GM12874 (cell line): ENCODE data around the gene PFDN4.

Experiments used
- TF ChIP-seq, protein P1 (sequence below): IDR thresholded peaks from 2 replicates; pipeline ENCODE4 v1.5.1; 2011; ENCODE audit warnings: low read depth, mild to moderate bottlenecking, control low read depth, low read length, moderate library complexity; ENCODE audit not compliant: insufficient read depth

PFDN4 gene

GRCh38 chr20:54223285-54223684 is 15.4 kb downstream of the PFDN4 start:
- TF ChIP-seq, protein P1, sequence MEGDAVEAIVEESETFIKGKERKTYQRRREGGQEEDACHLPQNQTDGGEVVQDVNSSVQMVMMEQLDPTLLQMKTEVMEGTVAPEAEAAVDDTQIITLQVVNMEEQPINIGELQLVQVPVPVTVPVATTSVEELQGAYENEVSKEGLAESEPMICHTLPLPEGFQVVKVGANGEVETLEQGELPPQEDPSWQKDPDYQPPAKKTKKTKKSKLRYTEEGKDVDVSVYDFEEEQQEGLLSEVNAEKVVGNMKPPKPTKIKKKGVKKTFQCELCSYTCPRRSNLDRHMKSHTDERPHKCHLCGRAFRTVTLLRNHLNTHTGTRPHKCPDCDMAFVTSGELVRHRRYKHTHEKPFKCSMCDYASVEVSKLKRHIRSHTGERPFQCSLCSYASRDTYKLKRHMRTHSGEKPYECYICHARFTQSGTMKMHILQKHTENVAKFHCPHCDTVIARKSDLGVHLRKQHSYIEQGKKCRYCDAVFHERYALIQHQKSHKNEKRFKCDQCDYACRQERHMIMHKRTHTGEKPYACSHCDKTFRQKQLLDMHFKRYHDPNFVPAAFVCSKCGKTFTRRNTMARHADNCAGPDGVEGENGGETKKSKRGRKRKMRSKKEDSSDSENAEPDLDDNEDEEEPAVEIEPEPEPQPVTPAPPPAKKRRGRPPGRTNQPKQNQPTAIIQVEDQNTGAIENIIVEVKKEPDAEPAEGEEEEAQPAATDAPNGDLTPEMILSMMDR, result no peak

DNA sequence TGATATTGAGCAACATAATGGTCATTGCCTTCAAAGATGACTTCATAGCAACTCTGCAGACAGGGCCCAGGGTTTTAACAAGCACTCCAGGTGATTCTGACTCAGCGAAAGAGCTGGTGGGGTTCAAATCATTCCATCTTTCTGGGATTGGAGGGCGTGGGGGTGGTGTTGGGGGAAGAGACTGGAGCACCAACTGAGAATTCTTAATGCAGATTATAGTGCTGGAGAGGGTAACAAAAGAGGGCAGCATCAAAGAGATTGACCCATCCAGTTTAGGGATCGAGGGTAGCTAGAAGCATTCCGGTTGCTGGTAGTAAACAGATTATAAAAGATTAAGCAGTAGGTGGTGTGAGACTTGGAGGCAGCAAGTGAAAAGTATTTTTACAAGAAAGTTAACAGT is 15.9 kb downstream of the PFDN4 start:
- TF ChIP-seq, protein P1, result no peak

- TF ChIP-seq, protein P1, result no peak
These were observed 19.4 kb downstream of the PFDN4 start for GRCh38 chr20:54227241-54227640.

DNA sequence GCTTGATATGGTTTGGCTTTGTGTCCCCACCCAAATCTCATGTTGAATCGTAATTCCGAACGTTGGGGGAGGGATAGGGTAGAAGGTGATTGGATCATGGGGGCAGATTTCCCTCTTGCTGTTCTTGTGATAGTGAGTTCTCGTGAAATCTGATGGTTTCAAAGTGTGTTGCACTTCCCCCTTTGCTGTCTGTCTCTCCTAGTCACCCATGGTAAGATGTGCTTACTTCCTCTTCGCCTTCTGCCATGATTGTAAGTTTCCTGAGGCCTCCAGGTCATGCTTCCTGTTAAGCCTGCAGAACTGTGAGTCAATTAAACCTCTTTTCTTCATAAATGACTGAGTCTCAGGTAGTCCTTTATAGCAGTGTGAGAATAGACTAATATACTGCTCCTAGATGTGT is 19.9 kb downstream of the PFDN4 start:
- TF ChIP-seq, protein P1, result no peak

DNA sequence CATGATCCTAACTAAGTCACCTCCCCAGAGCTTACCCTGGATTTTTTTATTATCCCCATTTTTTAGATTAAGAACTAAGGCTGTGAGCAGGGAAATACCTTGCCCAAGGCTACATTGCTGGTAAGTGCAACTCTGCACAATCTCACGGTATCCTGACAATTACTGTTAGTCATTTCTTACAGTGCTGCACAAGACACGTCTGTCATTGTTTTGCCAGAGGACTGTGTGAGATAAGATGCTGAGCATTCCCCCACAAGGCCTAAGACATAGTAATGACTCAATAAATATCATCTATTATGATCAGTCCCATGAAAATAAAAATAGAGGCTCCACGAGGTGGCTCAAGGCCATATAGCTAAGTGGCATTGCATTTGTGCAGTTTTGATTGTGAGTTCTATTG is 21.0 kb downstream of the PFDN4 start:
- TF ChIP-seq, protein P1, result no peak

- TF ChIP-seq, protein P1, result no peak
These were observed 21.8 kb downstream of the PFDN4 start for GRCh38 chr20:54229566-54230160.

- TF ChIP-seq, protein P1, result no peak
These were observed 23.1 kb downstream of the PFDN4 start for GRCh38 chr20:54231036-54231435.
